Pons (tissue), 1 donor: ENCODE results near the gene SH3BGR.
A peak's percentile ranks its signal among the peaks of the same experiment; 100 is the strongest.

Experiments
- DNase-seq: peaks from one replicate; pipeline ENCODE4 v3.0.0-alpha.2; 2016; ENCODE audit warnings: low spot score

The SH3BGR gene

GRCh38 chr21:39456665-39457064 is 4.9 kb downstream of the SH3BGR start:
- DNase-seq = no peak

GRCh38 chr21:39461419-39461818 is 9.6 kb downstream of the SH3BGR start:
- DNase-seq = no peak

GRCh38 chr21:39463308-39463707 is 11.5 kb downstream of the SH3BGR start:
- DNase-seq = no peak

- DNase-seq = no peak
These were observed 14.8 kb downstream of the SH3BGR start for GRCh38 chr21:39466584-39466983.

GRCh38 chr21:39467746-39468145 is 16.0 kb downstream of the SH3BGR start:
- no peak for DNase-seq

- DNase-seq = no peak
These were observed 16.8 kb downstream of the SH3BGR start for GRCh38 chr21:39468559-39468958.

GRCh38 chr21:39471598-39471997 is 19.8 kb downstream of the SH3BGR start:
- no peak for DNase-seq

- no peak for DNase-seq
These were observed 21.0 kb downstream of the SH3BGR start for GRCh38 chr21:39472786-39473185.

GRCh38 chr21:39474611-39475010 is 22.8 kb downstream of the SH3BGR start:
- no peak for DNase-seq

GRCh38 chr21:39479164-39479813 is 27.5 kb downstream of the SH3BGR start:
- DNase-seq = peak; percentile 15

- DNase-seq = no peak
These were observed 28.0 kb downstream of the SH3BGR start for GRCh38 chr21:39479814-39480182.

GRCh38 chr21:39480271-39480670 is 28.5 kb downstream of the SH3BGR start:
- DNase-seq = peak; percentile 8

- DNase-seq = no peak
These were observed 30.1 kb downstream of the SH3BGR start for GRCh38 chr21:39481886-39482285.

- DNase-seq = no peak
These were observed 32.1 kb downstream of the SH3BGR start for GRCh38 chr21:39483917-39484316.

- DNase-seq = no peak
These were observed 33.0 kb downstream of the SH3BGR start for GRCh38 chr21:39484711-39485276.

- DNase-seq = no peak
These were observed 37.7 kb downstream of the SH3BGR start for GRCh38 chr21:39489380-39489924.

- DNase-seq = no peak
These were observed 47.4 kb downstream of the SH3BGR start for GRCh38 chr21:39499156-39499555.

GRCh38 chr21:39502631-39503030 is 50.9 kb downstream of the SH3BGR start:
- peak; percentile 85 for DNase-seq

GRCh38 chr21:39503123-39503762 is 51.5 kb downstream of the SH3BGR start:
- peak; percentile 17 for DNase-seq

GRCh38 chr21:39504230-39504629 is 52.5 kb downstream of the SH3BGR start:
- no peak for DNase-seq

- no peak for DNase-seq
These were observed 58.5 kb downstream of the SH3BGR start for GRCh38 chr21:39510240-39510639.

- no peak for DNase-seq
These were observed 59.3 kb downstream of the SH3BGR start for GRCh38 chr21:39511102-39511501.

- DNase-seq = no peak
These were observed 62.0 kb downstream of the SH3BGR start for GRCh38 chr21:39513735-39514134.
